OCI-LY1 (cell line): ENCODE data around the gene FBXO34.

Experiments used
- H2AFZ ChIP-seq: fragments of 200-600 bp; sonication (generic), shearing (Covaris generic); 2 replicates; pipeline ENCODE4 v1.6.0; 2014; ENCODE audit warnings: antibody characterized with exemption, mild to moderate bottlenecking, low read length
- H3F3A ChIP-seq: fragments of 200-600 bp; sonication (generic), shearing (Covaris generic); 2 replicates; pipeline ENCODE4 v1.6.0; 2014; ENCODE audit warnings: mild to moderate bottlenecking, antibody characterized with exemption, low read length, moderate library complexity; ENCODE audit not compliant: insufficient read depth
- H3K27ac ChIP-seq: fragments of 200-600 bp; sonication (generic); 2 replicates; pipeline ENCODE4 v1.5.1; 2014; ENCODE audit warnings: low read length, mixed run types, mild to moderate bottlenecking, low read depth; ENCODE audit not compliant: poor library complexity, severe bottlenecking
- H3K27me3 ChIP-seq: fragments of 200-600 bp; sonication (generic); 2 replicates; pipeline ENCODE4 v1.6.0; 2014; ENCODE audit warnings: antibody characterized with exemption, mild to moderate bottlenecking, low read length, moderate library complexity; ENCODE audit not compliant: insufficient read depth
- H3K36me3 ChIP-seq: fragments of 200-600 bp; sonication (generic); 2 replicates; pipeline ENCODE4 v1.6.1; 2014; ENCODE audit warnings: mild to moderate bottlenecking, antibody characterized with exemption, low read length, moderate library complexity, mixed read lengths; ENCODE audit not compliant: insufficient read depth
- H3K4me1 ChIP-seq: fragments of 200-600 bp; sonication (generic); 2 replicates; pipeline ENCODE4 v1.5.1; 2014; ENCODE audit warnings: mild to moderate bottlenecking, low read length, moderate library complexity; ENCODE audit not compliant: insufficient read depth, severe bottlenecking
- H3K4me2 ChIP-seq: fragments of 200-600 bp; sonication (generic), shearing (Covaris generic); 2 replicates; pipeline ENCODE4 v1.6.1; 2014; ENCODE audit warnings: low read length
- H3K4me3 ChIP-seq: fragments of 200-600 bp; sonication (generic); 2 replicates; pipeline ENCODE4 v1.5.1; 2014; ENCODE audit warnings: low read length, low read depth, mild to moderate bottlenecking, mixed read lengths; ENCODE audit not compliant: poor library complexity, severe bottlenecking
- H3K79me2 ChIP-seq: fragments of 200-600 bp; shearing (Covaris generic); 2 replicates; pipeline ENCODE4 v1.6.1; 2016; ENCODE audit warnings: mixed run types, low read length, mixed read lengths; ENCODE audit not compliant: insufficient read depth
- H3K9ac ChIP-seq: fragments of 200-600 bp; sonication (generic), shearing (Covaris generic); 2 replicates; pipeline ENCODE4 v1.6.1; 2014; ENCODE audit warnings: mild to moderate bottlenecking, low read length, mixed read lengths
- H3K9me2 ChIP-seq: fragments of 200-600 bp; sonication (generic), shearing (Covaris generic); 2 replicates; pipeline ENCODE4 v1.6.1; 2014; ENCODE audit warnings: low read depth, mild to moderate bottlenecking, low read length, mixed read lengths
- H3K9me3 ChIP-seq: fragments of 200-600 bp; shearing (Covaris generic); 2 replicates; pipeline ENCODE4 v1.6.1; 2014; ENCODE audit warnings: low read length, mixed read lengths
- H4K20me1 ChIP-seq: fragments of 200-600 bp; sonication (generic), shearing (Covaris generic); 2 replicates; pipeline ENCODE4 v1.6.0; 2016; ENCODE audit warnings: mild to moderate bottlenecking, low read length; ENCODE audit not compliant: insufficient read depth
- CTCF ChIP-seq: fragments of 200-600 bp; sonication (generic), shearing (Covaris generic); IDR thresholded peaks from 2 replicates; pipeline ENCODE4 v1.5.1; 2017; ENCODE audit warnings: mild to moderate bottlenecking, antibody characterized with exemption, low read length, moderate library complexity, mixed read lengths
- EZH2 ChIP-seq: fragments of 200-600 bp; sonication (generic), shearing (Covaris generic); IDR thresholded peaks from 2 replicates; pipeline ENCODE4 v1.8.0; 2017; ENCODE audit warnings: borderline replicate concordance, mixed run types, mild to moderate bottlenecking, antibody characterized with exemption, low read length, moderate library complexity, mixed read lengths

Gene FBXO34

GRCh38 chr14:55366271-55366670 lies 95.0 kb downstream of the FBXO34 start:
- H3K79me2 ChIP-seq: no peaks in the 10 kb centered on the region
- H3K4me3 ChIP-seq: no peak overlapping the region
- no peaks in the 10 kb centered on the region for H3K27me3 ChIP-seq
- H3K9me3 ChIP-seq: no peaks in the 10 kb centered on the region
- H4K20me1 ChIP-seq: no peaks in the 10 kb centered on the region
- H3K4me2 ChIP-seq: no peak overlapping the region
- no peaks in the 10 kb centered on the region for H3F3A ChIP-seq
- no peak overlapping the region for H2AFZ ChIP-seq
- H3K27ac ChIP-seq: no peak overlapping the region
- H3K9me2 ChIP-seq: no peaks in the 10 kb centered on the region
- TF ChIP-seq EZH2 (no peak), CTCF (no peak)
- no peak overlapping the region for H3K9ac ChIP-seq
- peaks cover 18% of the 10 kb centered on the region; the same call in 1 of the 2 replicates for H3K36me3 ChIP-seq
- no peaks in the 10 kb centered on the region for H3K4me1 ChIP-seq

DNA sequence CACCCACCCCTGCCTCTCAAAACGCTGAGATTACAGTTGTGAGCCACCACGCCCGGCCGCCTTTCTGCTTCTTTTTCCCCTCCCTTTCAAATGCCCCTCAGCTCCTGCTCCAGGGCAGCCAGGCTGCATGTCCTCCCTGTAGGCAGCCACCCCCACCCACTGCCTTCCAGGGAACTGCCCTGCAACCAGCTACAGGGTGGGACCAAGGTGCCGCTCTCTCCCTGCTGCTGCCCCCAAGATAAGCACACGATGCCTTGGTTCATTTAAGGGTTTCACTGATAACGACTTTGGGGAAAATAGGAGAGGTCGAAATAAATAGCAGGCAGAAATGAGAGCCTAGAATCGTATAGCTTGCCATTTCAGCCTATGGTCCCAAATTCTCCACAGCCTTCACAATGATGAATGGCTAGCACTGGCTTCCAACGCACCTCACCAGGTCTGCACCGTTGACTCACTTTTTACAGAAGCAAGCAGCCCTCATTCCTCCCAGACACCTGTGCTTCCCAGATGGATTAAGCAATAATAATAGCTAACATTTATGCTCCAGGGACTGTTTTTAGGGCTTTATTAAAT lies 99.7 kb downstream of the FBXO34 start:
- H2AFZ ChIP-seq: no peak overlapping the region
- H3K9me2 ChIP-seq: no peaks in the 10 kb centered on the region
- no peaks in the 10 kb centered on the region for H3K9me3 ChIP-seq
- H3K27ac ChIP-seq: no peak overlapping the region
- no peaks in the 10 kb centered on the region for H4K20me1 ChIP-seq
- peaks cover 23% of the 10 kb centered on the region; the same call in 1 of the 2 replicates for H3K36me3 ChIP-seq
- H3K4me3 ChIP-seq: no peak overlapping the region
- no peaks in the 10 kb centered on the region for H3F3A ChIP-seq
- H3K79me2 ChIP-seq: no peaks in the 10 kb centered on the region
- H3K27me3 ChIP-seq: no peaks in the 10 kb centered on the region
- TF ChIP-seq CTCF: no peak
- TF ChIP-seq EZH2: no peak
- no peak overlapping the region for H3K9ac ChIP-seq
- H3K4me2 ChIP-seq: no peak overlapping the region
- H3K4me1 ChIP-seq: no peaks in the 10 kb centered on the region

DNA sequence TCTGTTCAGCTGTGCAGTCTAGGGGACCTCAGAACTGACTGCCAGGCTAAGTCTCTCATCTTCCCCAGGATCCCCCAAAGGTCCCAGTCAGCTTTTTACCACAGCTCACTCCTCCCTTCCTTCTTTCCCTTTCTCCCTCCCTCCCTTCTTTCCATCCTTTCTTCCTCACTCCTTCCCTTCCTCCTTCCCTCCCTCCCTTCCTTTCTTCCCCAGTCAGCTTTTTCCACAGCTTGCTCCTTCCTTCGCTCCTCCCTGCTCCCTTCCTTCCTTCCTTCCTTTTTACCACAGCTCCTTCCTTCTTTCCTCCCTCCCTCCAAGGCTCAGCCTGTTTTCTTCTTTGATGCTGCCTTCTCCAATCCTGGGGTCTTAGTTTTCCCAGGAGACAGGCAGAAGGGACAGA lies 101.2 kb downstream of the FBXO34 start:
- Histone ChIP-seq H3K27ac (no peak overlapping the region), H3K4me3 (no peak overlapping the region), H3K9ac (no peak overlapping the region), H2AFZ (no peak overlapping the region), H4K20me1 (no peaks in the 10 kb centered on the region), H3K9me2 (no peaks in the 10 kb centered on the region), H3K36me3 (peaks cover 30% of the 10 kb centered on the region; the same call in 1 of the 2 replicates), H3K79me2 (no peaks in the 10 kb centered on the region), H3K4me1 (no peaks in the 10 kb centered on the region), H3K4me2 (no peak overlapping the region), H3K9me3 (no peaks in the 10 kb centered on the region), H3K27me3 (no peaks in the 10 kb centered on the region), H3F3A (no peaks in the 10 kb centered on the region)
- TF ChIP-seq EZH2: no peak
- no peak for TF ChIP-seq CTCF
